HG03175 (cell line): Measurements from ENCODE around the gene AGBL1.
"Not testable (repeated sequence)": the region's sequence is repeated elsewhere in the genome, so short reads cannot be mapped to it uniquely, and the experiment has no call there.

Experiments used
- ATAC-seq: cut with Tn5 transposase; IDR thresholded peaks from one replicate; pipeline ENCODE4 v1.9.1; 2021; ENCODE audit warnings: mild to moderate bottlenecking, moderate library complexity; ENCODE audit not compliant: unreplicated experiment

The AGBL1 gene

GRCh38 chr15:87032295-87032694, 952.6 kb downstream of the AGBL1 start:
- ATAC-seq, result no peak

GRCh38 chr15:87033056-87033455, 953.4 kb downstream of the AGBL1 start:
- ATAC-seq, result no peak

- ATAC-seq, result no peak
Measured at GRCh38 chr15:87034886-87035285, 955.2 kb downstream of the AGBL1 start.

- ATAC-seq, result no peak
Measured at GRCh38 chr15:87038404-87038803, 958.7 kb downstream of the AGBL1 start.

GRCh38 chr15:87042619-87043018, 962.9 kb downstream of the AGBL1 start:
- ATAC-seq, result not testable (repeated sequence)

- no peak for ATAC-seq
Measured at GRCh38 chr15:87045746-87046145, 966.1 kb downstream of the AGBL1 start.

GRCh38 chr15:87047203-87047965, 967.7 kb downstream of the AGBL1 start:
- no peak for ATAC-seq
